ENCODE results near the gene KRTAP22-1.

DNA sequence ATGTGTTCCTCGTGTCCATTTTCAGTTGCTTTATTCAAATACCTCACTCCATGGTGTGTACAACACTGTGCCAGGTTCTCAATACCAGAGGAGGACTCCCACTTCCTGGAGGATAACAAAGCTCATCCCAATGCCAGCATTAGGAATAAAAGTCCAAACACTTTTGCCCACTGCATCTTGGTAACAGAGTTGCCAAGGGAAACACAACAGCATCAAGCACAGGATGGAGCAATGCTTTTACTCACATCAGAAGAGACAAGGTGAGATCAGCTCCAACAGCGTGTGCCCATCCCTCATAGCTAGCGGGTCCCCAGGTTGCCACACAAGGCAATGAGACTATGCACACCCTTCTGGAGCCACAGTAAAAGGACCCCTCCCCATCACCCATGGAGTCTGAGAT is 22.5 kb downstream of the KRTAP22-1 start:
- TF ChIP-seq, protein P1, sequence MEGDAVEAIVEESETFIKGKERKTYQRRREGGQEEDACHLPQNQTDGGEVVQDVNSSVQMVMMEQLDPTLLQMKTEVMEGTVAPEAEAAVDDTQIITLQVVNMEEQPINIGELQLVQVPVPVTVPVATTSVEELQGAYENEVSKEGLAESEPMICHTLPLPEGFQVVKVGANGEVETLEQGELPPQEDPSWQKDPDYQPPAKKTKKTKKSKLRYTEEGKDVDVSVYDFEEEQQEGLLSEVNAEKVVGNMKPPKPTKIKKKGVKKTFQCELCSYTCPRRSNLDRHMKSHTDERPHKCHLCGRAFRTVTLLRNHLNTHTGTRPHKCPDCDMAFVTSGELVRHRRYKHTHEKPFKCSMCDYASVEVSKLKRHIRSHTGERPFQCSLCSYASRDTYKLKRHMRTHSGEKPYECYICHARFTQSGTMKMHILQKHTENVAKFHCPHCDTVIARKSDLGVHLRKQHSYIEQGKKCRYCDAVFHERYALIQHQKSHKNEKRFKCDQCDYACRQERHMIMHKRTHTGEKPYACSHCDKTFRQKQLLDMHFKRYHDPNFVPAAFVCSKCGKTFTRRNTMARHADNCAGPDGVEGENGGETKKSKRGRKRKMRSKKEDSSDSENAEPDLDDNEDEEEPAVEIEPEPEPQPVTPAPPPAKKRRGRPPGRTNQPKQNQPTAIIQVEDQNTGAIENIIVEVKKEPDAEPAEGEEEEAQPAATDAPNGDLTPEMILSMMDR (conservative IDR thresholded peaks at IDR 0.05; ENCODE audit: low read depth, low read length): no peak
- no peak for TF ChIP-seq EZH2 (IDR thresholded peaks at IDR 0.05; ENCODE audit: borderline replicate concordance, low read depth, low read length, poor library complexity, severe bottlenecking)

Measured in A673 (cell line).